Kidney epithelial cell (primary cell): Measurements from ENCODE around the gene FTO. TPM values are rescaled to one million over a fixed set of nuclear protein-coding genes. Genes with fewer than 3 reads are reported as not detected.

ENCODE experiments used
- DNase-seq: peaks from one replicate; pipeline ENCODE4 v3.0.0-alpha.2; 2010; ENCODE audit warnings: low read depth
- H3K27me3 ChIP-seq: 2 replicates; pipeline ENCODE4 v1.6.0; 2011; ENCODE audit warnings: low read length; ENCODE audit not compliant: control insufficient read depth, insufficient read depth
- H3K36me3 ChIP-seq: 2 replicates; pipeline ENCODE4 v1.5.1; 2011; ENCODE audit warnings: low read length; ENCODE audit not compliant: control insufficient read depth, insufficient read depth
- H3K4me3 ChIP-seq: 2 replicates; pipeline ENCODE4 v1.5.1; 2011; ENCODE audit warnings: low read depth, mild to moderate bottlenecking, control low read depth, low read length
- total RNA-seq: library from RNA; depleted of rRNA; stranded (reverse); fragments of >200 nt; gene quantifications from 2 replicates; pipeline ENCODE4 v1.2.3, GENCODE V29; 2015
- TF ChIP-seq, protein P1 (sequence below): IDR thresholded peaks from 2 replicates; pipeline ENCODE4 v1.5.1; 2011; ENCODE audit warnings: mild to moderate bottlenecking, moderate library complexity, low read length, control low read depth, inconsistent platforms; ENCODE audit not compliant: insufficient read depth, poor library complexity, severe bottlenecking

The FTO gene
- total RNA-seq, 1 donor from 2014 or later: 66.9 TPM

DNA sequence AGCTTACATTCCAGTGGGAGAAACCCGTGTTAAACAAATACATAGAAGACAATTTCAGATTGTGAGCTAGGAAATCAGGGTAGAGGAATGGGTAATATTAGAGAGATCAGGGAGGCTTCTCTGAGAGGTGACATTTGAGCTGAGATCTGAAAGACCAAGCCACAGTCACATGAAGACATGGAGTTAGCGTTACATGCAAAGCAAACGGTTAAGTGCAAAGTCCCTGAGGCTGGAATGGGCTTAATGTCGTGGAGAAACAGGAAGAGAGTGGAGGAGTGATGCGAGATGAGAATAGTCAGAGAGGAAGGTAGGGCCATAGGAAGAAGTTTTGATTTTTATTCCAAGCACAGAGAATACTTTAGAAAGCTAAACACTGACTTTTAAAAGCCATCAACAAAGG lies 336.5 kb downstream of the FTO start:
- no peaks in the 10 kb centered on the region for H3K36me3 ChIP-seq
- no peak for DNase-seq
- H3K27me3 ChIP-seq: no peaks in the 10 kb centered on the region
- TF ChIP-seq, protein P1, sequence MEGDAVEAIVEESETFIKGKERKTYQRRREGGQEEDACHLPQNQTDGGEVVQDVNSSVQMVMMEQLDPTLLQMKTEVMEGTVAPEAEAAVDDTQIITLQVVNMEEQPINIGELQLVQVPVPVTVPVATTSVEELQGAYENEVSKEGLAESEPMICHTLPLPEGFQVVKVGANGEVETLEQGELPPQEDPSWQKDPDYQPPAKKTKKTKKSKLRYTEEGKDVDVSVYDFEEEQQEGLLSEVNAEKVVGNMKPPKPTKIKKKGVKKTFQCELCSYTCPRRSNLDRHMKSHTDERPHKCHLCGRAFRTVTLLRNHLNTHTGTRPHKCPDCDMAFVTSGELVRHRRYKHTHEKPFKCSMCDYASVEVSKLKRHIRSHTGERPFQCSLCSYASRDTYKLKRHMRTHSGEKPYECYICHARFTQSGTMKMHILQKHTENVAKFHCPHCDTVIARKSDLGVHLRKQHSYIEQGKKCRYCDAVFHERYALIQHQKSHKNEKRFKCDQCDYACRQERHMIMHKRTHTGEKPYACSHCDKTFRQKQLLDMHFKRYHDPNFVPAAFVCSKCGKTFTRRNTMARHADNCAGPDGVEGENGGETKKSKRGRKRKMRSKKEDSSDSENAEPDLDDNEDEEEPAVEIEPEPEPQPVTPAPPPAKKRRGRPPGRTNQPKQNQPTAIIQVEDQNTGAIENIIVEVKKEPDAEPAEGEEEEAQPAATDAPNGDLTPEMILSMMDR: no peak
- no peak overlapping the region for H3K4me3 ChIP-seq

DNA sequence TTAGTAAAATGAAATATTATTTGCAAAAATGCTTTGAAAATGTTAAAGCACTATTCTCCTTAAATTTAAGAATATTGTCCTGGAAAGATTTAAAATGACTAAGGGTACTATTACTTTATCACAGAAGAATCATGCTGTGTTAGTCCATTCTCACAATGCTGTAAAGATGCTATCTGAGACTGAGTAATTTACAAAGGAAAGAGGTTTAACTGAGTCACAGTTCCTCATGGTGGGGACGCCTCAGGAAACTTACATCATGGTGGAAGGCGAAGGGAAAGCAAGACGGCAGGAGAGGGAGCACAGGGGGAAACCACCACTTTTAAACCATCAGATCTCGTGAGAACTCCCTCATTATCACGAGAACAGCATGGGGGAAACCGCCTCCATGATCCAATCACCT lies 337.0 kb downstream of the FTO start:
- DNase-seq: no peak
- H3K4me3 ChIP-seq: no peak overlapping the region
- TF ChIP-seq, protein P1: no peak
- no peaks in the 10 kb centered on the region for H3K27me3 ChIP-seq
- no peaks in the 10 kb centered on the region for H3K36me3 ChIP-seq

DNA sequence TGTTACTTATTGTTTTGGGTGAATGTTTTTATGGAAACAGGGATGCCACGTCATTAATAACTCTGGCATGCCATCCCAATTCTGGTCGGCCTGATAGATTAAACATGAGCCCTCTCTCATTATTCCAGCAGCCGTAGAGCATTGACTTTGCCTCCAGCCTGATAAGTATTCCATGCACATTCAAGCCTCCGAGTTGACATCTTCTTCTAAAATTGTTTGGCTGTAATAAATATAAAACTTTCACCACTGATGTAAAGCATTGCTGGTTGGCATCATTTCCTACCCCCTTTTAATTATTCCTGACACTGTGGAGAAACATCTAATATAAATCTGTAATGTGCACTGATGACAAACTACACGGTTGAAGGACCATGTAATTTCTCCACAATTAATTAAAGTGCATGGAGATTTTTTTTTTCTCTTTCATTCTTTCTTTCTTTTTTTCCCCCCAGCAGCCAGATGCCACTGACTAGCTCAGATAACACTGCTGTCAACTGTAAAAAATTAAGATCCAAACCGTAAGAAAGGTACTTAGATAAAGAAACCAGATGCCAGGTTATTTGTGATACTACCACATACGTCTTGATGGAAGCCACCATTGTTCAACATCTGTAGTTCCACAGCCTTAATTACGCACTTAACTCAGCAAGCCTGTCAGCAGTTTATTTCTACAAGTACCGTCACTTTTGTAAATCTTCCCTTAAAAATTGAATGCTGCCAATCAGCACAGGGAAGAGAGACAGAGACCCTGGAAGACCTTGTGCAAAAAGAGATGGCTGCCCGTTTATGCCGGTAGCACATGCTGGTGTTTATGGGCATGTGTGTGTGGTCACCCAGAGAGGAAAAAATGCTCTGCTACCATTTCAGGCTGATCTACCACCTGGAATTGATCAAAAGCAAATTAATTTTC lies 344.9 kb downstream of the FTO start:
- DNase-seq: no peak
- Histone ChIP-seq H3K27me3 (no peaks in the 10 kb centered on the region), H3K4me3 (no peak overlapping the region), H3K36me3 (no peaks in the 10 kb centered on the region)
- TF ChIP-seq, protein P1: no peak

DNA sequence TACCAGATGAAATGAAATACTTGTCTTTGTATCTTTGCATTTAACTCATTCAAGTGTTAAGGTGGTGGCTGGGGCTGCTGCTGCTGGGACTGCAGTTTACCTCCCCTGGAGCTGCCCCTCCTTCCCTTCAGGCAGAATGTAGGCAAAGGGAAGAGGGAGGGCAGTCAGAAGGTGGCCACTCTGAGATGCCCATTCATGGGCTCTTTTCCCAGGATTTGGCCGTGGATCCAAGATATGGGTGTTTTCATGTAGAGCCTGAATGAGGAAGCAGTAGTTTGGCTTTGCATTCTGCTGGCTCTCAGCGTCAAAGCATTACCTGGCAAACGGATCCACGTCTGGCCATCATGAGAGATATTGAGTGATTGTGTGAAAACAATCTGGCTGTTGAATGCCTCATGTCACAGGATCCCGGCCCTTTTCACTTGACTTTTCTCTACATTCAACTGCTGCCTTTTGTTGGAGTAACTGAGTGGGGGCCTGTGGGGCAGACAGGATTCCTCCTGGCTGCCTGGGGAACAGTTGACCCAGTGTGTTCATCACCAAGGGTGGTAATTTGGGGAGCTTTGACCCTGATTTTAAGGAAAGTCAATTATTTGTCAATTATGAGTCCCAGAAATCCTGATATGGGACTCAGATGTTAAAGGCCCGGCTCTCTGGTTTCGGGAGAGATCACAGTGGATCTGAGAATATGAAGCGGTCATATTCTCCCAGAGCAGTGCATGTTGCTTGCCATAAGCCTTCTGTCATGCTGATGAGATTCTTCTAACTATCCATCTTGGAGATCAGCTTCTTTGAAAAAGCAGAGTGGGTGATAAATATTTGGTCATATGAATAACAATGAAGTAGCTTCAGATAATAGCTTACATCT lies 345.9 kb downstream of the FTO start:
- TF ChIP-seq, protein P1: no peak
- DNase-seq: no peak
- Histone ChIP-seq H3K4me3 (no peak overlapping the region), H3K27me3 (no peaks in the 10 kb centered on the region), H3K36me3 (no peaks in the 10 kb centered on the region)

DNA sequence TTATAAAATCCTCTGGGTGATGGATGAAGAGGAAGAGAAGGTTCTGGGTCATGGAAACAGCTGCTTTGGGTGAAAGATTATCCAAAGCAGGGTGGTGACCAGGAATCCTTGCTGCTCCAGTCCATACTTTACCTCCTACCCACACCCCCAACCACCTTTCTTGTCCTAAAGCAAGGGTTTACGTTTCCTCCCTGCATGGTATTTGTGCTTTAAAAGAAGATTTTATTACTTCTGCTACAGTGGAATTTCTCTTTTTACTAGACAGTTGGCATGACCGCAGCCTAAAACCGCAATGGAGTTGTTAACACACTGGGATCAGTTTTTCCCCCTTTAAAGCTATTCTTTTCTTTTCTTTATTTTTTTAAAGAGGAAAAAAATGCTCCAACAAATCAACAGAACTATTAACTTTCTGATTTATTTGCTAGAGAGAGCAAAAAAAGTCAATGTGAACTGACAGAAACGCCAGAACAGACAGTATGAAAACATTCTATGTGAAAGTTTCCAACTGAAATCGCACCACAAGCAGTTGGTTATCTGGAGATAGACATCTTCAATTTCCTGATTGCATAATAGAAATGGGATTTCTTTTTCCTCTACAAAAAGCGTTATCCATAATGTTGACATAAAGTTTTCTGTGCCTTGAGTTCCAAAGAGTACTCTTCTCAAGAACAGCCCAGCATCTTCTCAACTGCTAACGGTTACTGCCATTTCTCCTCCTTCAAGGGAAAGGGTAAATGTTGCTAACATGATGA lies 346.7 kb downstream of the FTO start:
- DNase-seq: no peak
- Histone ChIP-seq H3K36me3 (no peaks in the 10 kb centered on the region), H3K27me3 (no peaks in the 10 kb centered on the region), H3K4me3 (no peak overlapping the region)
- TF ChIP-seq, protein P1: no peak
